ENCODE data around the gene RREB1. TPM values are rescaled to one million over a fixed set of nuclear protein-coding genes. Genes with fewer than 3 reads are reported as not detected.

The RREB1 gene
- total RNA-seq, 1 experiment from 2014 or later = 30.7 TPM

- in situ Hi-C loops (cut with HindIII; ENCODE audit: low pct_unique_long_range_greater_than_20kb, low sequenced_read_pairs) = no loop called here
Measured at GRCh38 chr6:7295916-7296315, 188.2 kb downstream of the RREB1 start.

DNA sequence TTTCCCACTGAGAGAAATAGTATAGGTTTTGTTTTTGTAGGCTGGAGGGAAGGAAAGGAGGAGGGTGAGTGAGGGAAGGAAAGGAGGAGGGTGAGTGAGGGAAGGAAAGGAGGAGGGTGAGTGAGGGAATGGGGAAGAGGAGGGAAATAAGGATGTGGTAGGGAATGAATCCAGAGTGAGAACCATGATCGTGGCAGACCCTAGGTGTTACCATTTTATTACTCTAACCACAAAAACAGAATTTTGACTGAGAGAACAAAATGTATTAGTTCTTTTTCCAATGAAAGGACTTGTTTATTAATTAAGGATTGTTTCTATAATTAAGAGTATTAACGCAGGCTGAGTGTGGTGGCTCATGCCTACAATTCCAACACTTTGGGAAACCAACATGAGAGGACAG lies 188.8 kb downstream of the RREB1 start:
- BruUV-seq (replicated peaks) = no TSS peak
- intact Hi-C loops (cut with micrococcal nuclease; ENCODE audit: unreplicated experiment) = no loop called here
- no peak overlapping the region for H3K27ac ChIP-seq (ENCODE audit: low read length)
- H3K27me3 ChIP-seq (ENCODE audit: control insufficient read depth, insufficient read depth, low read length) = no peaks in the 10 kb centered on the region
- ChIA-PET CTCF (no interaction called here), POLR2A (no interaction called here)
- H3K36me3 ChIP-seq (ENCODE audit: control insufficient read depth, insufficient read depth, low read length) = peaks cover 42% of the 10 kb centered on the region
- DNase-seq (ENCODE audit: low read depth, low spot score) = no peak
- TF ChIP-seq SIN3A (IDR thresholded peaks at IDR 0.05; ENCODE audit: borderline replicate concordance, insufficient read depth, low read depth, low read length) (no peak), TCF7L2 (IDR thresholded peaks at IDR 0.05; ENCODE audit: low read depth, low read length) (no peak), REST (IDR thresholded peaks at IDR 0.05; ENCODE audit: insufficient read depth in 1 of 2, low read depth in 2 of 2, low read length in 1 of 2) (no peak), POLR2AphosphoS5 (IDR thresholded peaks at IDR 0.05; ENCODE audit: low read depth, low read length) (no peak), CTCF (IDR thresholded peaks at IDR 0.05) (no peak)
- no peak for ATAC-seq
- no peaks in the 10 kb centered on the region for H3K9me3 ChIP-seq (ENCODE audit: control insufficient read depth, insufficient read depth, low read depth, low read length)
- in situ Hi-C loops (cut with HindIII; ENCODE audit: low pct_unique_long_range_greater_than_20kb, low sequenced_read_pairs) = no loop called here
- no peak overlapping the region for H3K4me3 ChIP-seq (ENCODE audit: low read depth in 2 of 2, low read length in 2 of 2)
- no peaks in the 10 kb centered on the region for H3K4me1 ChIP-seq (ENCODE audit: control insufficient read depth, insufficient read depth, low read length)

More at GRCh38 chr6:7295916-7296315, 188.2 kb downstream of the RREB1 start:
- ChIA-PET POLR2A (no interaction called here), CTCF (no interaction called here)
- peaks cover 35% of the 10 kb centered on the region for H3K36me3 ChIP-seq (ENCODE audit: control insufficient read depth, insufficient read depth, low read length)
- H3K9me3 ChIP-seq (ENCODE audit: control insufficient read depth, insufficient read depth, low read depth, low read length) = no peaks in the 10 kb centered on the region
- no peaks in the 10 kb centered on the region for H3K4me1 ChIP-seq (ENCODE audit: control insufficient read depth, insufficient read depth, low read length)
- BruUV-seq (replicated peaks) = no TSS peak
- H3K27ac ChIP-seq (ENCODE audit: low read length) = no peak overlapping the region
- intact Hi-C loops (cut with micrococcal nuclease; ENCODE audit: unreplicated experiment) = no loop called here
- DNase-seq (ENCODE audit: low read depth, low spot score) (no peak), ATAC-seq (no peak)
- TF ChIP-seq SIN3A (IDR thresholded peaks at IDR 0.05; ENCODE audit: borderline replicate concordance, insufficient read depth, low read depth, low read length) (no peak), TCF7L2 (IDR thresholded peaks at IDR 0.05; ENCODE audit: low read depth, low read length) (no peak), POLR2AphosphoS5 (IDR thresholded peaks at IDR 0.05; ENCODE audit: low read depth, low read length) (no peak), REST (IDR thresholded peaks at IDR 0.05; ENCODE audit: insufficient read depth in 1 of 2, low read depth in 2 of 2, low read length in 1 of 2) (no peak), CTCF (IDR thresholded peaks at IDR 0.05) (no peak)
- H3K27me3 ChIP-seq (ENCODE audit: control insufficient read depth, insufficient read depth, low read length) = no peaks in the 10 kb centered on the region
- H3K4me3 ChIP-seq (ENCODE audit: low read depth in 2 of 2, low read length in 2 of 2) = no peak overlapping the region
